Hypothalamus (tissue), 51 donors: ENCODE results near the gene NKX6-2.

ENCODE experiments used
- DNase-seq, 51 donors: peaks; one replicate each; lab custom pipeline; 2025; lab: John Stamatoyannopoulos, UW

NKX6-2 gene

GRCh38 chr10:132813560-132814468, 27.9 kb upstream of the NKX6-2 start:
- no peak for DNase-seq

GRCh38 chr10:132813001-132813401, 27.1 kb upstream of the NKX6-2 start:
- DNase-seq, result no peak

GRCh38 chr10:132812520-132812919, 26.6 kb upstream of the NKX6-2 start:
- no peak for DNase-seq

- DNase-seq, result no peak
These were observed 26.0 kb upstream of the NKX6-2 start for GRCh38 chr10:132811891-132812481.

- DNase-seq, result no peak
These were observed 25.1 kb upstream of the NKX6-2 start for GRCh38 chr10:132810807-132811700.

- no peak for DNase-seq
These were observed 24.3 kb upstream of the NKX6-2 start for GRCh38 chr10:132810141-132810806.

- no peak for DNase-seq
These were observed 23.5 kb upstream of the NKX6-2 start for GRCh38 chr10:132809232-132810140.

GRCh38 chr10:132808383-132809231, 22.7 kb upstream of the NKX6-2 start:
- DNase-seq, result no peak

GRCh38 chr10:132807621-132808049, 21.7 kb upstream of the NKX6-2 start:
- no peak for DNase-seq

- DNase-seq, result no peak
These were observed 20.6 kb upstream of the NKX6-2 start for GRCh38 chr10:132806561-132807003.

GRCh38 chr10:132806110-132806509, 20.2 kb upstream of the NKX6-2 start:
- no peak for DNase-seq

GRCh38 chr10:132805599-132805998, 19.7 kb upstream of the NKX6-2 start:
- DNase-seq, result no peak

- no peak for DNase-seq
These were observed 19.0 kb upstream of the NKX6-2 start for GRCh38 chr10:132804785-132805426.

- DNase-seq, result no peak
These were observed 18.3 kb upstream of the NKX6-2 start for GRCh38 chr10:132804287-132804686.

- no peak for DNase-seq
These were observed 17.7 kb upstream of the NKX6-2 start for GRCh38 chr10:132803416-132804210.

GRCh38 chr10:132802694-132803320, 16.9 kb upstream of the NKX6-2 start:
- DNase-seq, result no peak

- no peak for DNase-seq
These were observed 16.1 kb upstream of the NKX6-2 start for GRCh38 chr10:132802048-132802447.
